ENCODE data around the gene RTN4R.

- TF ChIP-seq CTCF (IDR thresholded peaks at IDR 0.05; ENCODE audit: low read depth, low read length, poor library complexity, severe bottlenecking) (no peak), EZH2phosphoT487 (IDR thresholded peaks at IDR 0.05; ENCODE audit: borderline replicate concordance, low read length) (no peak)
Observed at GRCh38 chr22:20245577-20246367, 22.3 kb downstream of the RTN4R start.

All from DOHH2 (cell line).